Measurements from ENCODE around the gene GPX6.
"Not testable (repeated sequence)": the region's sequence is repeated elsewhere in the genome, so short reads cannot be mapped to it uniquely, and the experiment has no call there.

GPX6 gene, protein sequence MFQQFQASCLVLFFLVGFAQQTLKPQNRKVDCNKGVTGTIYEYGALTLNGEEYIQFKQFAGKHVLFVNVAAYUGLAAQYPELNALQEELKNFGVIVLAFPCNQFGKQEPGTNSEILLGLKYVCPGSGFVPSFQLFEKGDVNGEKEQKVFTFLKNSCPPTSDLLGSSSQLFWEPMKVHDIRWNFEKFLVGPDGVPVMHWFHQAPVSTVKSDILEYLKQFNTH

GRCh38 chr6:28515676-28516075 lies at the start of gene GPX6:
Gene GPX6, minus strand, starts transcription at chr6:28515793. Its CDS starts 50 bp downstream, at chr6:28515743.
- DNase-seq, result no peak

DNA sequence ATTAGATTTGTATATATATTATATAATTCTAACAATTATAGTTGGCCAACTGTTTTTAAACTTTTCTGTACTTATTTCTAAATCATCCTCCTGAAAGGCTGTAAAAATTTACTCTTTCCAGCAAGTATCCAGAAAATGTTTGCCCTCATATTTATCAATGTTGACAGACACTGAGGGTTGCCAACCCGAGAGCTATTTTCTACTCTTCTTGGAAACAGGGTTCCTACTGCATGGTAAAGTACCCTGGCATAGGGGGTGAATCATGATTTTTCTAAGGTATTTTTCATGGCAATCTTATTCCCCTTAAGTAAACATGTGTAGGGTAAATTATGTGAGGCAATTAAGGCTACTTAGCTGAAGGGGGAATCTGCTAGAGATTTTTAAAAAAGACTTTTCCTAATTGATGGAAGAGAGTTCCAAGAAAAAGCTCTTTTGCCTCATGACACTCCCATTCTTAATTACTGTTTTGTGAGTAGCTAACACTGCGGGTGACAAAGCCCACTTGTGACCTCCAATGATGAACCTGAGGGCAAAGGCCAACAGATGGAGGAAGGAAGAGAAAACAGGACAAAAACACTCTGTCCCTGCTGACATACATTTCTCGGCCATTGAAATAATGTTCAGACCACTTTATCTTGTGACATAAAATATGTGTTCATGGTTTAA lies 48.0 kb upstream of the GPX6 start:
- DNase-seq, result no peak

DNA sequence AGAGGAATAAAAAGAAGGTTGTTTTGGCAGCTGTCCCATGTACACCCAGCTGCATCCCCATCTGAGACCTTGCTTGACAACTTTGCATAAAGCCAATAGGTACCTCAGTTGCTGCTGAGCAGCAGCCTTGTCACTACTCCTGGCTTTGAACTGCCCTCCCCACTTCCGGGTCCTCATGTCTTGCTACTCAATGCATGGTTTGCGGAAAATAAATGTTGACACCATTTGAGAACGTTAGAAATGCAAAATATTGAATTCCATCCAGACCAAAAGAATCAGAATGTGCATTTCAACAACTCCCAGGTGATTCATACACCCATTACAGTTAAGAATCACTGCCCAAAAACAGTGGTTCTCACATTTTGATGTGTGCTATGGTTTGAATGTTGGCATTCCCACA lies 43.0 kb upstream of the GPX6 start:
- DNase-seq, result no peak

DNA sequence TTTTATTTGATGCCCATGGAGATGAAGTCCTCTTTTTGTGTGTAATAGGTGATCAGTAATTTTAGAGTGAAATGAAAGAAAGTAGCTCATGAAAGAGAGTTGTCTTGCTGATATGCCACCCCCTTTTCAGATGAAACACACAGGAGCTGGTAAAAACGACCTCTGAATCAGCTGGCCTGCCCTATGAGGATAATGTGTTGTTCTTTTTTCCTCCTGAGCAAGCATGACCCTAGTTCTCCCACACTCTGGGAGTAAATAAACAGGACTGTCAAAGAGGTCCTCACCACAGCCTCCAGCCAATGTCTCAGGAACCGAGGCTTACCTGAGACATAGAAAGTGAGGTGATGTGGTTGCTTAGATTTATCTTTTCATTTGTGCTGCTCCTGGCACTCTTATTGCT lies 39.5 kb upstream of the GPX6 start:
- no peak for DNase-seq

GRCh38 chr6:28553986-28554881 lies 38.6 kb upstream of the GPX6 start:
- DNase-seq, result no peak

DNA sequence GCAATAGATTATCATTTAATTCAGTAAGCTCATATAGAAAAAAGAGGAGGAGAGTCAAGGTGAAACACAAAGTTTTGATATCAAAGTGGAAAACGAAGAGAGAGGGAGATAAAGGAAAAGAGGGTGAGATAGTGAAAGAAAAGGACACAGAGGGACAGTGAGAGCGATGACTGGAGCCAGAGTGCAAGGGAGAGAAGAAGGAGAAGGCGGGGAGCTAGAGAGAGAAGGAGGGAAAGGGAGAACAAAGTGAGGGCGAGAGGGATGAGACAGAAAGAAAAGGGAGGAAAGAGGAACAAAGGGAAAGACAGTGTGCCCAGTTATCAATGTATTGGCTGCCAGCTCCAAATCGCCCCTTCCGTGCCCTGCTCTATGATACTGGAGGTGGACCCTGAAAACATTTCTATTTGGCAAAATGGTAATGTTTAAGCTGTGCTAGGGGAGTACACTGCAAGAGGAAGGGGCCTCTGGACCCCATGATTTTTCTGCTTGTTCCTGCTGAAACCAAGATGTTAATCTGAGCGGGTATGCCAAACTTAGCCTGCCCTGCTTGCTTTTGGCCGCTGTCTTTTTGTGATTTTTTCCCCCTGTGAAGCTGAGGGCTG lies 37.9 kb upstream of the GPX6 start:
- no peak for DNase-seq

GRCh38 chr6:28551891-28552666 lies 36.5 kb upstream of the GPX6 start:
- no peak for DNase-seq

DNA sequence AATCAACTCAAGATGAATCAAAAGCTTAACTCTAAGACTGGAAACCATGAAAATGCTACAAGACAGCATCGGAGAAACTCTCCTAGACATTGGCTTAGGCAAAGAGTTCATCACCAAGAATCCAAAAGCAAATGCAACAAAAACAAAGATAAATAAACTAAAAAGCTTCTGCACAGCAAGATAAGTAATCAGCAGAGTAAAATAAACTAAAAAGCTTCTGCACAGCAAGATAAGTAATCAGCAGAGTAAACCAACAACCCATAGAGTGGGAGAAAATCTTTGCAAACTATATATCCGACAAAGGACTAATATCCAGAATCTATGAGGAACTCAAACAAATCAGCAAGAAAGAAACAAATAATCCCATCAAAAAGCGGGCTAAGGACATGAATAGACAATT lies 31.4 kb upstream of the GPX6 start:
- DNase-seq, result not testable (repeated sequence)

- no peak for DNase-seq
Measured at GRCh38 chr6:28545955-28546354, 30.4 kb upstream of the GPX6 start.

- peak; percentile 13 for DNase-seq
Measured at GRCh38 chr6:28543651-28544610, 28.3 kb upstream of the GPX6 start.

- peak; percentile 66 for DNase-seq
Measured at GRCh38 chr6:28542440-28543296, 27.1 kb upstream of the GPX6 start.

DNA sequence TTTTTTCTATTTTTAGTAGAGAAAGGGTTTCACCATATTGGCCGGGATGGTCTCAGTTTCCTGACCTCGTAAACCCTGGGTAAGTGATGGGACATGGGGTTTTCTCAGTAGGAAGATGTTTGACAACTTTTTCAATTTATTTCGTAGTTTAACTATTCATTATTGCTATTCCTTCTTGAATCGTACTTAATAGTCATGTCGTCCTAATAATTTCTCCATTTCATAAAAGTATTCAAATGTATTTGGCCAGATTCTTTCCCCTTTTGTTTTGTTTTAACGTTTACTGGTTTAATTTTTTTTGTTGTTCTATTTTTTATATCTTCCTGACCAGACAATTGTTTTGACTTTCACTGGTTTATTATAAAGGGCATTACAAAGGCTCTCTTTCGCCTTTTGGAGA lies 26.4 kb upstream of the GPX6 start:
- DNase-seq, result no peak

GRCh38 chr6:28537509-28538140 lies 22.0 kb upstream of the GPX6 start:
- peak; percentile 45 for DNase-seq

GRCh38 chr6:28537065-28537464 lies 21.5 kb upstream of the GPX6 start:
- DNase-seq, result peak; percentile 10

DNA sequence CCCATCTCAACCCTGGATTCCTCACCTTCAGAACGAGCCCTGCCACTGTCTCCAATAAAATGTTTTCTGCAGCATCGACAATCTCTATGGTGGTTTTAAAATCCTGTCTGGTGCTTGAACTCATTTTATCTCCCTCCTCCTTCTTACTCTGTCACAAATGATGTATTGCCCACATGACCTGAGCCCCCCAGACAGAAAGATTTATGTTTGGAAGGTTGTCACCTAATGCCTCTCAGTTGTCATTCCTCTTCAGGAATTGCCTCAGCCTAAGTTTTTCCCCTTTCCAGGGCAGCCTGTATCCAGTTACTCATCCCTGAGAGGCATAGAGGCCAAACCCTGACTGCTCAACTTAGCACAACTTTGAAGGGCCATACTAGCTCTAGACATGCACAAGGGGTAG lies 19.3 kb upstream of the GPX6 start:
- DNase-seq, result no peak

- no peak for DNase-seq
Measured at GRCh38 chr6:28534306-28534705, 18.7 kb upstream of the GPX6 start.

GRCh38 chr6:28531479-28532128 lies 16.0 kb upstream of the GPX6 start:
- no peak for DNase-seq

- DNase-seq, result no peak
Measured at GRCh38 chr6:28530777-28531176, 15.2 kb upstream of the GPX6 start.

GRCh38 chr6:28525496-28526039 lies 10.0 kb upstream of the GPX6 start, which contains the start of gene GPX5:
Gene GPX5, plus strand, starts transcription at chr6:28525881. Its CDS starts 133 bp downstream, at chr6:28526014.
- no peak for DNase-seq

Data from CD4-positive, alpha-beta T cell treated with Interleukin-12 subunit alpha and Interleukin-12 subunit beta, for 1 hour (primary cell).